Cardiac fibroblast (primary cell): ENCODE measurements around the gene NUMB.
A peak's percentile ranks its signal among the peaks of the same experiment; 100 is the strongest.

Experiments used
- DNase-seq, 2 donors: peaks; one replicate each; pipeline versions ENCODE4 v3.0.0 to v3.0.0-alpha.2; 2010; ENCODE audit warnings: low read depth in 2 of 2
- H3K4me3 ChIP-seq, 2 donors: replicated peaks in 1 of 2; 1 replicate in 1 of 2; 2 replicates in 1 of 2; pipeline ENCODE4 v1.5.1; 2011; ENCODE audit warnings: low read depth in 2 of 2, low read length in 2 of 2, mild to moderate bottlenecking in 2 of 2, moderate library complexity in 1 of 2
- CTCF ChIP-seq: IDR thresholded peaks from one replicate; pipeline ENCODE4 v1.5.1; 2011; ENCODE audit warnings: low read depth, mild to moderate bottlenecking, low read length, inconsistent platforms

NUMB gene

GRCh38 chr14:73460691-73461127 lies 2.4 kb upstream of the NUMB start:
- no peak for TF ChIP-seq CTCF
- peak; percentile 70 to 86 for DNase-seq
- no peak overlapping the region for H3K4me3 ChIP-seq

GRCh38 chr14:73459959-73460358 lies 1.6 kb upstream of the NUMB start:
- TF ChIP-seq CTCF = no peak
- no peak overlapping the region for H3K4me3 ChIP-seq
- DNase-seq = peak in 1 of 2 donors; percentile 55

DNA sequence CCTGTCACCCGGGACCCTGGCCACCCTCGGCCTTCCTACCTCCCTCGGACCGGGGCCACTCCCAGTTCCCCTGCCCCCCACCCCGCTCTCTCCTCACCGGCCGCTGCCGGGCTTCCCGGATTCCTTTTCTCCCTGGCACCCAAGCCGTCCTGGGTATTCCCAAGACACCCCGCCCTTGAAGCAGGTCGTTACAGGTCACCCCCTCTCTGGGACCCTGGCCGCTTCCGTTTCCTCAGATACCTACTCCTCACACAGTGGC lies 493 bp downstream of the NUMB start:
- no peak for TF ChIP-seq CTCF
- H3K4me3 ChIP-seq = peak overlapping the region; percentile 86 to 90
- no peak for DNase-seq

- peak overlapping the region; percentile 86 to 90 for H3K4me3 ChIP-seq
- TF ChIP-seq CTCF = no peak
- peak in 1 of 2 donors; percentile 46 for DNase-seq
Measured at GRCh38 chr14:73457041-73457923, 1.1 kb downstream of the NUMB start.

DNA sequence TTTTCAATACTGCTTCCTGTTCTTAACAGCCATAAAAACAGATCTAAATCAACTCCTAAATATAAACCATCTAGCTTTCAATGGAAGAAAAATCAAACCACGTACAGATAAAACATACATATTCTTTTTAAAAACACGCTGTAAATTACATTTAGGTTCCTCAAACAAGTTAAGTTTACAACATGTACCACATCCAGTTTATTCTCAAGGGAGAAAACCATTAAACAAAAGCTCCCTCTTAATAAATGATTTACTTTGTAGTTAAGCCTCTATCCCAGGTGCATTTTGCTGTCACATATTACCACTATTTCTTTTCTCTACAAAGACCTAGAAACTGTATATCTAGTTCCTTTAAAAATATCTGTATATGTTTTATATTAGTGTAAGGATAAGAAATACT lies 3.1 kb downstream of the NUMB start:
- no peak for DNase-seq
- H3K4me3 ChIP-seq = no peak overlapping the region
- TF ChIP-seq CTCF = no peak

GRCh38 chr14:73452341-73453186 lies 5.8 kb downstream of the NUMB start:
- peak; percentile 95 for DNase-seq
- TF ChIP-seq CTCF = no peak
- H3K4me3 ChIP-seq = no peak overlapping the region
